Mucosa of gallbladder (tissue), 1 donor: Measurements from ENCODE around the gene RIPK1. TPM values are rescaled to one million over a fixed set of nuclear protein-coding genes. Genes with fewer than 3 reads are reported as not detected.

Experiments used
- DNase-seq: peaks from one replicate; pipeline ENCODE4 v3.0.0-alpha.2; 2020; ENCODE audit warnings: low spot score
- total RNA-seq: library from RNA; stranded (reverse); gene quantifications from one replicate; pipeline ENCODE4 v1.2.1, GENCODE V29; 2021
- donor health status: DM: no; HTN: no; CAD: no.

RIPK1 gene
- total RNA-seq, 1 donor from 2014 or later: 26.3 TPM

GRCh38 chr6:3085074-3085473, 16.8 kb downstream of the RIPK1 start:
- DNase-seq: no peak

DNA sequence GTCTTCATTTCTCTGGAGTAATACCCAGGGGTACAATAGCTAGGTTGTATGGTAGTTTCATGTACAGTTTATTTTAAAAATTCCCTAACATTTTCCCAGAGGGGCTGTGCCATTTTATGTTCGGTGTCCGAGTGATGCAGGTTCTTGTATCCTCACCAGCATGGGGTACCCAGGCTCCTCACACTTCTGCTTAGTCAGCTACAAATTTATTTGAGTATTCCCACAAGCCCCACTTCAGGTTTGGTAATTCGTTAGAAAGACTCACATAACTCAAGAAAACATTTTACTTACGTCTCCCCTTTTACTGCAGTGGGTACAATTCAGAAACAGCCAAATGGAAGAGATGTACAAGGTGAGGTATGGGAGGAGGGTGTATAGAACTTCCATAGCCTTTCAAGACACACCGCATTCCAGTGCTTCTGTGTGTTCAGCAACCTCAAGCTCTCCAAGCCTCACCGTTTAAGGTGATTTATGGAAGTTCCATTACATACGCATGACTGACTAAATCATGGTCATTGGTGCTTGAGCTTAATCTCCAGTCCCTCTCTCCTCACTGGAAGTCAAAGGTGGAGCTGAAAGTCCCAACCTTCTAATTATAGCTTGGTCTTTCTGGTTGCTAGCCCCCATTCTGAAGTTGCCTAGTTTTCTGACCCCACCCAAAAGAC, 18.1 kb downstream of the RIPK1 start:
- no peak for DNase-seq

GRCh38 chr6:3088446-3088845, 20.2 kb downstream of the RIPK1 start:
- DNase-seq: no peak

- DNase-seq: no peak
Measured at GRCh38 chr6:3088968-3089367, 20.7 kb downstream of the RIPK1 start.

- DNase-seq: no peak
Measured at GRCh38 chr6:3090013-3090412, 21.7 kb downstream of the RIPK1 start.

DNA sequence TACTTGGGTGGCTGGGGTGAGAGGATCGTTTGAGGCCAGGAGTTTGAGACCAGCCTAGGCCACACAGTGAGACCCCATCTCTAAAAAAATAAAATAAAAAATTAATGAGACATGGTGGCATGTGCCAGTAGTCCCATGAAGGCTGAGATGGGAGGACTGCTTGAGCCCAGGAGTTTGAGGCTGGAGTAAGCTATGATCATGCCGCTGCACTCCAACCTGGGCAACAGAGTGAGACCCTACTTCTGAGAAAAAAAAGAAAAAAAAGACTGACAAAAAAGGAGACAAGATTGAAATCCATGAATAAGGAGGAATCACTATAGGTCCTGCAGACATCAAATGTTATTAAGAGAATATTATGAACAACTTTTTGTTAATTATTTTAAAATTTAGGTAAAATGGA, 26.5 kb downstream of the RIPK1 start:
- no peak for DNase-seq

DNA sequence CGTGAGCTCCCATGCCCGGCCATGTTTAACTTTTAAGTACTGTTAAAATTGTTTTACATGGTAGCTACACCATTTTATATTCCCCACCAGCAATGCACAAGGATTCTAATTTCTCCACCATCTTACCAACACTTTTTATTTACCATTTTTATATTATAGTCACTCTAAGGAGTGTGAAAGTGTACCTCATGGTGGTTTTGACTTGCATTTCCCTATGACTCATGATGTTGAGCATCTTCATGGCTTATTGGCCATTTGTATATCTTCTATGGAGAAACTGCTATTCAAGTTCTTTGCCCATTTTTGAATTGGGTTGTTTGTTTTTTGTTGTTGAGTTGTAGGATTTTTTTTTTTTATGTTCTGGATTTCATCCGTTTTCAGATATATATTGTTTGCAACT, 34.6 kb downstream of the RIPK1 start:
- no peak for DNase-seq

DNA sequence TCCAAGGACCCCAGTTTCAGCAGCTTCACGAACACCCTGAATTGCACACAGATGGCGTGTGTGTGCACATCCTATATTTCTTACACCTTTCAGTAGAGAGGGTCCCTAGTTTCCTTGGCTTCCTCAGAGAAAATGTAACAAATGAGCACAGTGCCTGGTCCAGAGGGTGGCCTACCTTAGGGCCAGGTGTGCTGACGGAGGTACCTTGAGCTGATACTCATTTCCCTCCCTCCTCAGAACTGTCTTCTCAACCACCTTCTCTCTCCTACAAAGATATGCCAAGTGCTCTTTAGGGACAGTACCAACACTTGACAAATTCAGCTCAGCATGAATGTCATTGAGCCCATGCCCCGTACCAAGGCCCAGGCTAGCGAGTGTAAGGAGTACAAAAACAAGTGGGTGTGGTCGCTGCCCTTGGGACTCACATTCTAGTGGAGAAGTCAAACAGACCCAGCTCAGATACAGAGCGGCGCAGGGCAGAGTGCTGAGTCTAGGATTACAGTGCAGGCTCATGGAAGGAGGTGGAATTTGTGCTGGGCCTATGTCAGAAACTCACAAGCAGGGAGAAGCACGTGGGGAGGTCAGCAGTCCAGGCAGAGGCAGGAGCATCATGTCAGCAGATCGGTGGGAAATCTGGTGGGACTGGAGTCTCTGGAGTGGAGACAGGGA, 40.6 kb downstream of the RIPK1 start:
- no peak for DNase-seq

DNA sequence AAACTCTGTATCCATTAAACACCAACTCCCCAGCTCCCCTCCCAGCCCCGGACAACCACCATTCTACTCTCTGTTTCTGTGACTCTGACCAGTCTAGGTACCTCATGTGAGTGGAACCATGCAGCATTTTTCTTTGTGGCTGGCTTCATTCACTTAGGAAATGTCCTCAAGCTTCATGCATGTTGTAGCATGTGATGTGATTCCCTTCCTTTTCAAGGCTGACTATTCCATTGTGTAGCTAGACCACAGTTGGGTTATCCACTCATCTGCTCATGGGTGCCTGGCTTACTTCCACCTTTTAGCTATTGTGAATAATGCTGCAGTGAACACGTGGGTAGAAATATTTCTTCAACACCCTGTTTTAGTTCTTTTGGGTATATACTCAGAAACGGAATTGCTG, 41.5 kb downstream of the RIPK1 start:
- no peak for DNase-seq

DNA sequence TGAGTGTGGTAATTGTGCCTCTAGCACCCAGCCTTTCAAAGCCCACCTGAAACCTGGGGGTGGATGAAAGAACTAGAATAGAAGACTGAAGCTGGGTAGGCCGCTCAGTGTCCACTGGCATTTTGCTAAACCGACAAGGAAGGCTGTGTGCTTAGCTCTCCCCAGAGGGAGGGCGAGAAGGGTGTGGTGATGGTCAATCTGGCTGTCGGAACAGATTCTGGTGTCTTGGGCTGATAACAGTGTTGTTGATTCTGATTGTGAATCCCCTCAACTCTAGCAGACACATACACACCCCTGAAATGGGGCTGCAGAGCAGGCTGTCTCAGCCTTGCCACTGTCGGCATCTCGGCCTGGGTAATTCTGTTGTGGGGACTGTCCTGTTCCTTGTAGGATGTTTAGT, 46.1 kb downstream of the RIPK1 start:
- no peak for DNase-seq

DNA sequence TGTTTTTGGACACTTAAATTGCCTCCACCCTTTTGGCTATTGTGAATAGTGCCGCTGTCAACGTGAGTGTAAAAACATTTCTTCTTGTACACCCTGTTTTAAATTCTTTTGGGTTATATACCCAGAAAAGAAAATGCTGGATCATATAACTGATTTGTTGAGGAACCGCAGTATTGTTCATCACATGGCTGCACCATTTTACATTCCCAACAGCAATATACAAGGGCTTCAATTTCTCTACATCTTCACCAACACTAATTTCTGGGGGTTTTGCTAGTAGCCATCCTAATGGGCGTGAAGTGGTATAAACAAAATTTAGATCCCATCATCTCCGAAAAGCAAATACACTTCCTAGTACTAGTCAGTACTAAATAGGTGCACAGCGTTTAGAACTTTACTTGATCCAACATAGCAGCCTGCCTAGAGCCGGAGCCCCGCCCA, 49.6 kb downstream of the RIPK1 start:
- no peak for DNase-seq

DNA sequence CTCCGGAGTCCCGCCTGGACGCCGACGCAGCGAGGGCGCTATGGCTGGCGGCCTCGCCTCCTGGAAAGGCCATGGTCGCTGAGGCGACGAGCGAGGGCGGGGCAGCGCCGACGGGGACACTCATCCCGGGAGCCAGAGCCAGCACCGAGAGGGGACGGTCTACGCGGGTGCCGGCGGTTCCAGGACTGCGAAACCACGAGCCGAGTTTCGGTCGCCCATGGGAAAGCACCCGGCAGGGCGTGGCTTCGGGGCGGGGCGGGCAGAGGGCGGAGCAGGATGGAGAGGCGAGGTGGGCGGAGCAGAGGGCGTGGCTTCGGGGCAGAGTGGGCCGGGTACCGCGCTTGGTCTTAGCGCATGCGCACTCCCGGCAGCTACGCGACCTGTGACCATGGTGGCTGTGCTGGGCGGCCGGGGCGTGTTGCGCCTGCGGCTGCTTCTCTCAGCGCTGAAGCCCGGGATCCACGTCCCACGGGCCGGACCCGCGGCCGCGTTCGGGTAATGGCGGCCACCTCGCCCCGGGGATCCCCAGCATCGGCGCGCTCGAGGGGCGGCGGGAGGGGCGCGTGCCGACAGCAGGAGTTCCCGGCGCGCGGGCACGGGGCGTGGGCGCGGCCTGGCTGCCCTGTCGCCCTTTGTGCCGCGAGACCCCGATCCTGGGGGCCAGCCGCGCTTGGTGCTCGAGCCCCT, 50.2 kb downstream of the RIPK1 start, which contains the start of gene BPHL:
Gene BPHL, plus strand, starts transcription at position 359 of the 687 bp plus-strand sequence. Its CDS starts 30 bp downstream, at position 389.
- DNase-seq: peak; percentile 98

- DNase-seq: no peak
Measured at GRCh38 chr6:3119040-3119723, 50.9 kb downstream of the RIPK1 start.

DNA sequence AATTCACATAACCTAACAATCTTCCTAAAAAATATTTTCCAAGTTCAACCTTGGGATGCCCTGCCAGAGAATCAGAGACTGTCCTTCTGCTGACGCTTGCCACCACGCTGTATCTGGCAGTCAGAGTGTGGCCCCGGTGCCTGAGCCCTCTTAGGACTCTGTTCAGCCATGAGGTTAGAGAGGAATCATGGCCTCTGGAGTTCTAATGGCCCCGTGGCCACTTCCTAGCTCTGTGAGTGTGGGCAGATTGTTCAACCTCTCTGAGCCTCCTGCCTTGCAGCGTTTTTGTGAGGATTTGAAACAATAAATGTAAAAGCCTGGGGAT, 52.4 kb downstream of the RIPK1 start:
- no peak for DNase-seq

DNA sequence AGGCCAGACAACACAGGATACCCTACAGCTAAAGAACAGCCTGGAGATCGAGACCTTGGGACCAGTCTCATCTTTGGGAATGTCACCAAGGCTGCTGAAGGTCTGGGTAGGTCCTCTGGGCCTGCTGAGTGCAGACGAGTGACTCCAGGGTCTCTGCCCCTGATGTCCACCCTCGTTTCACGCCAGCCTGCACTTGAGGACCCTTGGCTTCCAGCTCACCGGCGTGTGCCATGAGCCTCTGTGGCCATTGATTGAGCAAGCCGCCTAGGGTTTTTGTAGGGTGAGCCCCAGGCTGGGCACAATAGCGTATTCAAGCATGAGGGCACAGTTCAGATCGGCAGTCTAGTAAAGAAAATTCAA, 54.5 kb downstream of the RIPK1 start:
- DNase-seq: no peak

DNA sequence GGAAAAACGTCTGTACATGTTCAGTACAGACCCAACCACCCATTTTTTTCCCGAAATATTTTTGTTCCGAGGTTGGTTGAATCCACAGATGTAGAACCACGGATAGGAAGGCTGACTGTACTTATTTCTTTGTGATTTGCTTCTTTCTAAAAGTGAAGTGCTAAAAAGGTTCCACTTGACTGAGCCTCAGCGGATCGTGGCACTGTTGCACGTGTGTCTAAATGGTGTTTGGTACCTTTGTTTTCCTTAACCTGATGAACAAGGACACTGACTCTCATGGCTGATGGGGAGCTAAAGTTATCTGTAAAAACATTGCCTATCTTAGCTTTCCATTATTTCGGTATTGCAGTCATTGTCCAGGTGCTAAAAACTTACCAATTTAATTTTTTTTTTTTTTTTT, 56.4 kb downstream of the RIPK1 start:
- DNase-seq: no peak

GRCh38 chr6:3125815-3126214, 57.5 kb downstream of the RIPK1 start:
- DNase-seq: no peak

DNA sequence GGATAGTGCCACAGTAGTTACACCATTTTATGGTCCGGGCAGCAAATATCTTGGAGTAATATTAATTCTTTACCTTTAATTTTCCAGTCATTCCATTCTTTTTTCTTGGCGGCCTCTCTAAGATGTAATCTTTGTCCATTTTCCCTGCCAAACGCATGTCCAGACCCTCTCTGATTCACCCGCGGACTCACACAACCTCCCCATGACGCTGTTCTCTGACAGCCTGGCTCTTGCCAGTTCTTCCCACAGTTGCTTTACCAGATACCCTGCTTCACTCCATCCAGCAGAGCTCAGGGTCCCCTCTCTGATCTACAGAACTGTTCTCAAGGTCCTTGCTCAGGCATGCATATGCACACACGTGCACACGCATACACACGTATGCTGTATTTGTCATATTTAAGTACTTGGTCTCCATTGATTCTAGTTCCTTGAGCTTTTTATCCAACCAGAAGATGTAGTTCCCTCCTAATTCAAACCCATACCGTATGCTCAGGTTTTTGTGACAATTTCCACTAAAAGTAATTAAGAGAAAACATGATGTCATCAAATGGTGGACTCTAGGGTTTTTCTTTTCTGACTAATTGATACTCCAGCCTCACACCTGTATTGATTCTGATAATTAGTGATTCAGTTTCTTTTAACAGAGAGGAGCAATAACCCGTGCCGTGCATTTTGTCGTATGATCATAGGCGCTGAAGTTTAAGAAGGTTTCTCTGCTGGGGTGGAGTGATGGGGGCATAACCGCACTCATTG, 60.2 kb downstream of the RIPK1 start:
- no peak for DNase-seq

- DNase-seq: no peak
Measured at GRCh38 chr6:3131695-3132094, 63.4 kb downstream of the RIPK1 start.

- no peak for DNase-seq
Measured at GRCh38 chr6:3133515-3133914, 65.2 kb downstream of the RIPK1 start.

- no peak for DNase-seq
Measured at GRCh38 chr6:3135668-3136291, 67.5 kb downstream of the RIPK1 start.
